Renal cortical epithelial cell (primary cell): ENCODE data around the gene CCNL2. TPM values are rescaled to one million over a fixed set of nuclear protein-coding genes. Genes with fewer than 3 reads are reported as not detected.
"Not testable (repeated sequence)": the region's sequence is repeated elsewhere in the genome, so short reads cannot be mapped to it uniquely, and the experiment has no call there.

ENCODE experiments used
- DNase-seq: peaks from one replicate; pipeline ENCODE4 v3.0.0-alpha.2; 2011; ENCODE audit warnings: low read depth
- total RNA-seq: library from RNA; depleted of rRNA; stranded (reverse); fragments of >200 nt; gene quantifications from 2 replicates; pipeline ENCODE4 v1.2.3, GENCODE V29; 2014

Gene CCNL2
- total RNA-seq, 1 donor from 2014 or later, result 155 TPM

- DNase-seq, result no peak
Observed at GRCh38 chr1:1373051-1373814, 25.9 kb downstream of the CCNL2 start.

GRCh38 chr1:1371746-1372711 lies 27.1 kb downstream of the CCNL2 start:
- DNase-seq, result no peak

- no peak for DNase-seq
Observed at GRCh38 chr1:1371364-1371745, 27.8 kb downstream of the CCNL2 start.

GRCh38 chr1:1370771-1371300 lies 28.3 kb downstream of the CCNL2 start:
- DNase-seq, result no peak

GRCh38 chr1:1370094-1370493 lies 29.0 kb downstream of the CCNL2 start:
- DNase-seq, result not testable (repeated sequence)

GRCh38 chr1:1367315-1367714 lies 31.8 kb downstream of the CCNL2 start:
- no peak for DNase-seq

GRCh38 chr1:1366699-1367066 lies 32.5 kb downstream of the CCNL2 start:
- DNase-seq, result no peak

- DNase-seq, result no peak
Observed at GRCh38 chr1:1365875-1366698, 33.0 kb downstream of the CCNL2 start.

GRCh38 chr1:1364266-1364665 lies 34.9 kb downstream of the CCNL2 start:
- no peak for DNase-seq

- DNase-seq, result peak; percentile 23
Observed at GRCh38 chr1:1361982-1362423, 37.1 kb downstream of the CCNL2 start.

GRCh38 chr1:1361233-1361981 lies 37.7 kb downstream of the CCNL2 start:
- DNase-seq, result no peak

GRCh38 chr1:1360506-1361169 lies 38.5 kb downstream of the CCNL2 start:
- DNase-seq, result peak; percentile 87

GRCh38 chr1:1359664-1360468 lies 39.3 kb downstream of the CCNL2 start:
- DNase-seq, result no peak

- DNase-seq, result peak; percentile 41
Observed at GRCh38 chr1:1359308-1359663, 39.8 kb downstream of the CCNL2 start.

GRCh38 chr1:1358433-1359271 lies 40.5 kb downstream of the CCNL2 start, which contains the start of gene MXRA8:
TSS of gene MXRA8 (minus strand) at chr1:1358555. CDS start at chr1:1358504, 51 bp downstream.
- DNase-seq, result no peak

GRCh38 chr1:1357871-1358432 lies 41.2 kb downstream of the CCNL2 start:
- no peak for DNase-seq

- no peak for DNase-seq
Observed at GRCh38 chr1:1356796-1357401, 42.2 kb downstream of the CCNL2 start.
